Epithelial cell of umbilical artery (primary cell): ENCODE data around the gene POPDC3. TPM values are rescaled to one million over a fixed set of nuclear protein-coding genes. Genes with fewer than 3 reads are reported as not detected.

Source experiments
- total RNA-seq: library from RNA; depleted of rRNA; stranded (reverse); fragments of >200 nt; gene quantifications from 2 replicates; pipeline ENCODE4 v1.2.3, GENCODE V29; 2014

POPDC3 gene
- 0.76 and 1.3 TPM in 2 replicates for total RNA-seq

GRCh38 chr6:105179244-105180065 lies at the start of gene POPDC3:
Gene POPDC3 (minus strand): TSS chr6:105180014. CDS start chr6:105161909, 18,105 bp downstream.

Other genes starting within 250 kb of the POPDC3 start
- under 0.01 TPM in 1 of 2 replicates, not detected in the other for gene LIN28B, start 222.9 kb downstream of the POPDC3 start, total RNA-seq
- 21.0 and 21.8 TPM in 2 replicates for gene PREP, start 223.1 kb upstream of the POPDC3 start, total RNA-seq